ENCODE data around the gene HIF3A.
"Not testable (repeated sequence)": the region's sequence is repeated elsewhere in the genome, so short reads cannot be mapped to it uniquely, and the experiment has no call there.

The HIF3A gene

GRCh38 chr19:46295401-46296201 is 1.2 kb upstream of the HIF3A start:
- no peak for DNase-seq

GRCh38 chr19:46296202-46296480 is 701 bp upstream of the HIF3A start:
- no peak for DNase-seq

GRCh38 chr19:46297700-46298478 is 1.0 kb downstream of the HIF3A start:
- DNase-seq = no peak

- DNase-seq = no peak
Measured at GRCh38 chr19:46298479-46299003, 1.7 kb downstream of the HIF3A start.

- DNase-seq = no peak
Measured at GRCh38 chr19:46299004-46299509, 2.2 kb downstream of the HIF3A start.

- no peak for DNase-seq
Measured at GRCh38 chr19:46299695-46300094, 2.9 kb downstream of the HIF3A start.

- DNase-seq = no peak
Measured at GRCh38 chr19:46303322-46303690, 6.5 kb downstream of the HIF3A start.

- no peak for DNase-seq
Measured at GRCh38 chr19:46303691-46304397, 7.0 kb downstream of the HIF3A start.

GRCh38 chr19:46306501-46306900 is 9.7 kb downstream of the HIF3A start:
- no peak for DNase-seq

GRCh38 chr19:46308510-46308909 is 11.7 kb downstream of the HIF3A start:
- no peak for DNase-seq

- DNase-seq = no peak
Measured at GRCh38 chr19:46309056-46309455, 12.2 kb downstream of the HIF3A start.

GRCh38 chr19:46311444-46311843 is 14.6 kb downstream of the HIF3A start:
- no peak for DNase-seq

GRCh38 chr19:46313540-46314469 is 17.0 kb downstream of the HIF3A start:
- DNase-seq = not testable (repeated sequence)

GRCh38 chr19:46317339-46317738 is 20.5 kb downstream of the HIF3A start:
- DNase-seq = no peak

GRCh38 chr19:46319613-46320012 is 22.8 kb downstream of the HIF3A start:
- no peak for DNase-seq

GRCh38 chr19:46320559-46320958 is 23.7 kb downstream of the HIF3A start:
- no peak for DNase-seq

GRCh38 chr19:46321653-46322052 is 24.8 kb downstream of the HIF3A start:
- no peak for DNase-seq

GRCh38 chr19:46323227-46323626 is 26.4 kb downstream of the HIF3A start:
- DNase-seq = not testable (repeated sequence)

GRCh38 chr19:46324277-46324676 is 27.4 kb downstream of the HIF3A start:
- DNase-seq = no peak

GRCh38 chr19:46326608-46327007 is 29.8 kb downstream of the HIF3A start:
- DNase-seq = no peak

GRCh38 chr19:46328079-46328478 is 31.2 kb downstream of the HIF3A start:
- no peak for DNase-seq

GRCh38 chr19:46330319-46330918 is 33.6 kb downstream of the HIF3A start:
- no peak for DNase-seq

All from activated CD4-positive, alpha-beta T cell treated with anti-CD3 and anti-CD28 coated beads, Interleukin-2, Interleukin-6, amounts not matched to agents 100 ng/mL and 50 ng/mL, durations not matched to agents 16 hours and 8 hours (primary cell).